Measurements from ENCODE around the gene ARHGEF7.

ARHGEF7 gene

DNA sequence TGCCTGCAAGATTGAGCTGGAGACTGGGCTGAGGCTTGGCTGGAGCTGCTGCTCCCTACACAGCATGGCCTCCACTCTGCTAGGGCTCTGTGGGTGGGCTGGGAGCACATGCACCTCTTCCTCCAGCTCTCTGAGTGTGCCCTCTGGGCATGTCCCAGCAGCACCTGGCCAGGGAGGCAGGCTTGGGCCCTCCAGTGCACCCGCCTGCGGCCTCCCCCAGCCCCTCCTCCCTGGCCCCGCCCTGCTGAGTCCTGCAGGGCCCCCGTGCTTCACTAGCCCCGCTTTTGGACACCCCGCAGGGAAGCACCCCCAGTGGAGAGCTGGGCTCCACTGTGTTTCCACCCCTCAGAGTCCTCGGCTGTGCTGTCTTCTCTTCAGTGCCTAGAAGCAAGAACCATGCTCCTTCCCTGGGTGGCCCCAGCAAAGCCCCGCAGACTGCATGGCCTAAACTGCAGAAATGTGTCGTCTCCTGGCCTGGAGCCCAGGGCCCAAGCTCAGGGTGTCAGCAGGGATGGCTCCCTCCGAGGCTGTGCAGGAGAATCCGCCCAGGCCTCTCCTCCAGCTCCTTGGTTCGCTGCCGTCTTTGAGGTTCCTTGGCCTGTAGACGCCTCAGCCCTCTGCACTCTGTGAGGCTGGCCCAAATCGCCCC, 200.4 kb downstream of the ARHGEF7 start:
- DNase-seq, result no peak

DNA sequence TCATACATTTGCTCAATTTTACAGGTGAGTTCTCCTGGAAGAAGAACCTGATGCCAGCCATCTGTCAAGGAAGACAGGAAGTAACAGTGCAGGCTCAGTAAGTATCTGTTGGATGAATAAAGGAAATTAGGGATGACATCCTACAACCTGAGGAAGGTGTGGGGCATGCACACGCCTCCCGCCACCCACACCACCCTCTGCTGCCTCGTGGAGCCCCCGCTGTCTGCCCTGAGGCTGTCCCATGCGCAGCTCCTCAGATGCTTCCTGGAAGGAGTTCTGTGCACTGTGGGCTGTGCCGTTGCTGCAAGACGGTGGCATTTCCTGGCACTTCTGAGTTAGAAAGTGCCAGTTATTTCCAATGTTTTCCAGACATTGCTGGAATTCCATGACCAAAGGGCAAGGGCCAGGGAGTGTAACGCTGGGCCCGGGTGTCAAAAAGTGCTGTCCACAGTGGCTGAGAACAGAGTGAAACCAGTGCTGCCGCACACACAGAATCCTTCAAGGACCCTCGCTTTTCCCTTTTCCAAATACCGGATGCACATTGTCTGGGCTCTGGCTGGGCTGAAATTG, 201.1 kb downstream of the ARHGEF7 start:
- DNase-seq, result no peak

DNA sequence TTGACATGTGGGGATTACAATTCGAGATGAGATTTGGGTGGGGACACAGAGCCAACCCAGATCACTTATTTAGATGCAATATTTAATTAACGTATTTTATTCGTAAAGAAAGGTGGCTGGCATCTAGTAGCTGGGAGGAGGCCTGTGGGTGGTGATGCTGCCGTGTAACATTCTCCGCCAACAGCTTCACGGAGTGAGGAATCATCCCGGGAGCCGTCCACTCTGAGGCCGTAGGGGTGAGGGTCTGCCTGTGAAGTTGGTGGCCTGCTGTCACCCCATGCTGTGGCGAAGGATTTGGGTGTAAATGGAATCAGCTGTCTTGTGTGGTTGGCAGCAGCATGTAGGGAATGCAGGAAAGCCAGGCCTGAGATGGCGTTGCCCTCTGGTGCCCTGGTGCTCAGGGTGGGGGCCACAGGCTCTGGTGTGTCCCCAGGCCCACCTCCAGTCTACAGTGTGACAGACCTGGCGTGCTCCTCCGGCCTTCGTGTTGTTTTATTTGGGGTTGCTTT, 202.0 kb downstream of the ARHGEF7 start:
- no peak for DNase-seq

DNA sequence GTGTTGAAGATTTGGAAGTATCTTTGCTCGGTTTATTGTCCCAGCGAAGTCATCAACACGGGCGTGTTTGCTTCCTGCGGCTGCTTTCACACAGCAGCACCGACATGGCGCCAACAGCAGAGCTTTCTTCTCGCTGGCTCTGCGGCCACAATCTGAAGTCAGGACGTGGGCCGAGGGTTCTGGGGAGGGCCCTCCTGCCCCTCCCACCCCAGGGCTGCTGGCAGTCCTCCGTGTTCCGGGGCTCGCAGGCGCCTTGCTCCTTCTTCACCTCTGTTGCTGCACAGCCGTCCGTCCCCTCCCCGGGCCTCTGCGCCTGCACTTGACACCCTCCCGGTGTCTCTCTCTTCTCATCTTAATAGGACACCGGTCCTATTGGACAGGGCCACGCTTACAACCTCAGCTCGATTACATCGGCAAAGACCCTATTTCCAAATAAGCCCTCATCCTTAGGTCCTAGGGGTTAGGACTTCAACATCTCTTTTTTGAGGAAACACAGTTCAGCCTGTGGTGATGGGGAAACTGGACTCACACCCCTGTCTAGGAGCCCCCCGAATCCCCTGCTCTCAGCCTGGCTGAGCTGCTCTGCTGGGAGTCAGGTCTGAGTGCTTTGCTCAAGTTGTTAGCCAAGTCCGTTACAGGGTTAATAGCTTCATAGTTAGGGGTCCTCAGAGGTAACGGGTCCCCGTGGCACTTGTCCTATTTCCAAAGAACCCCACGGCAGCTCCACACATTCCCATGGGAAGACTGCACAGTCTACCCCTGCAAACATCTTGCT, 202.6 kb downstream of the ARHGEF7 start:
- DNase-seq, result no peak

DNA sequence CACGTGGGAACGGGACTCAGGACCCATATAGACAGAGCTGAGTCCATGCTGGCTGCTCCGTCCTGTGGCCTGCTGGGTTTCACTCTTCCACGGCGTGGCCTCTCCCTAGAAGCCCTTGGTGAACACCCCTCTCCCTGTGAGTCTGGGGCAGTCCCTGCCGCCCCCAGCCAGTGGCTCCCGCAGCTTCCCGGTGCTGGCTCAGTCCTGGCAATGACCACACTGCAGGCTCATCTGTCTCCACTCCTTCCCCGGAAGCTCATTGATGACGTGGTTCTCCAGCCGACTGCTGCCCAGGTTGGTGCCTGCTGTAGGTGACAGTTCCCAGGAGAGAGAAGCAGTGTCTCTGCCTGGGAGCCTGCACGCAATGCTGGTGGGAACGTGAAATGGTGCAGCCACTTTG, 203.3 kb downstream of the ARHGEF7 start:
- no peak for DNase-seq

DNA sequence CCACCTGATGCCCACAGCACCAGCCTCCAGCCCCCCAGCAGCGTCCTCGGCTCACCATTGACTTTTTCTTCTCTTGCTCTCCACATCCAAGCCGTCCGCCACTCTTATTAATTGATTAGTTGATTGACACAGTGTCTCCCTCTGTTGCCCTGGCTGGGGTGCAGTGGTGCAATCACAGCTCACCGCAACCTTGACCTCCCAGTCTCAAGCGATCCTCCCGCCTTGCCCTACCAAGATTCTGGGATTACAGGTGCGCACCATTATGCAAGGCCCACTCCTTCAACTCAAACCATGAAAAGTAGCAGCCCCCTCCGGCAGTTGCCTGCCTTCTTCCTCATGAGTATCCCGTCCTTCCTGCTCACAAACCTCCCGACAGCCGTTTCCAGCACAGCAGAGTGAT, 204.4 kb downstream of the ARHGEF7 start:
- no peak for DNase-seq

DNA sequence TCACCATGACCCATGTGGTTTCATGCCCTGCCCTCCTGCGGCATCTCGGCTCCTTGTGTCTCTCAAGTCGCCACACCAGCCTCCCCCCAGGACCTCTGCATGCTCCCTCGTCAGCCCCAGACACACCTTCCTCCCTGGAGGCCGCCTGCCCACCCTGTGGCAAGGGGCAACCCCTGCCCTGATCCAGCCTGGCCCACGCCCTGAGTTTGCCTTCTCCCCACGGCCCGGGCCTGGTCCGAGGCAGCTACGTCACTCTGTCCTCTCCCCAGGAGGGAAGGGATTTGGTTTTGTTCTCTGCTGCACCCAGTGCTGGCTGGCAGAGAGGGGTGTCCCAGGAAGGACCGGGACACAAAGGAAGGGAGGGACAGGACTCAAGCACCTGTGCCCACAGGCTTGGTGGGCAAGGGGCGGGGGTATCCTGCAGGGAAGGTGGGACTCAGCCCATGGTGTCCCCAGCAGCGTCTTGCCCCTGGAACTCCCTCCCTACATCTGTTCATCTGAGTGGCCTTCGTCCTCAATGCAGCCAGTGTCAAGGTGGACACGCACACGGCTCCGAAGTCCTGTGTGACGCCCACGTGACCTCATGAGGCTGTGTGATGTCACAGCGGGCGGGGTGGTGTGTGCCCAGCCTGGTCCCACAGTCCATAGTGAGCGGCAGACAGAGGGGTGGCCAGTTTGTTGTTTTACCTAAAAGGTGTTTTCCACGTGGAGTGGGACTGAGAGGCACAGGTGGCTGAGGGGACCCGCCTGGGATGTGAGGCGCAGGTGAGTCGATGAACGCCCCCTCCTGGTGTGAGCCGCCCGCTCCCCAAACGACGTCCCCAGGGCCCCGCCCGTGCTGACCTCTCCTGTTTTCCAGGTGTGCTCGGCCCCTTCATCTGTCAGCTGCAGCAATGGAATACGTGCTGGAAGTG, 205.1 kb downstream of the ARHGEF7 start, which contains the start of gene TEX29:
Gene TEX29 (plus strand): TSS at position 645 of the 914 bp plus-strand sequence. CDS start 249 bp downstream, at position 894.
- DNase-seq, result no peak

DNA sequence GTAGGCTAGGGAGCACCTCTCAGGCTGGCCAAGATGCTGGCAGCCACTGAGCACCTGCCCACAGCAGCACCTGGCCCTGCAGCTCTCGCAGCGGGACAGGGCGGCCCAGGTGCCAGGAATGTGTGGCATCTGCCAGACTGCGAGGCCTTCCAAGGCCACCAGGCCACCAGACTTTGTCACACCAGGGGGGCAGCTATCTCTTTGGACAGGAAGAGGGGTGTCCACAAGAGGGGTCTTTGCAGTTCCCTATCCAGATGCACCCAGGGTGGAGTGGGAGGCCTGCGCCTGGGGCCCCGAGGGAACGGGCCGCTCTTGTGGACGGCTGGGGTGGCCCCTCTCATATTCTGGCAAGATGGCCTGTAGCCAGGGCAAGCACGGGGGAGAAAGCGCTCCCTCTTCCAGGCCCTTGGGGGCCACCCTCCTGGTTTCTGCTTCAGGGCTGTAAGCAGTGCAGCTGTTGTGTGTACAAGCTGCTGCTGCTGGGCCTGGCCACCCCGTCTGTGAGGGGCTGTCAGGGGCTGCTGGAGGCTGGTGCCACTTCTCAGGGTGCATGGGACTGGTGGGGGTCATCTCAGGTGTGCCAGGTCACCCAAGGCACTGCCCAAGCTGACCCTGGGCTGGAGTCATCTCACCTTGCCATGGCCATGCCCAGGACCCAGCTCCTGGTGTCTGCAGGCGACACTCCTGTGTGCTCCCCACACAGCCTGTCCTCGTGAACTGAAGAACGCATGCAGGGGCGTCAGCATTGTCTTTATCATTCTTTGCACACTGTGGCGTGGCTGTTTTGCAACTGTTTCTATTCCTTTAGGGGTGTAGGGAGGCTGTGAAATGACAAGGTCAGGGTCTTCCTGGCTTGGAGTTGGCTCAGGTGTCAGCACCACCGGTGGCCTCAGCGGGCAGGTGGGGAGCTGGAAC, 207.1 kb downstream of the ARHGEF7 start:
- DNase-seq, result no peak

DNA sequence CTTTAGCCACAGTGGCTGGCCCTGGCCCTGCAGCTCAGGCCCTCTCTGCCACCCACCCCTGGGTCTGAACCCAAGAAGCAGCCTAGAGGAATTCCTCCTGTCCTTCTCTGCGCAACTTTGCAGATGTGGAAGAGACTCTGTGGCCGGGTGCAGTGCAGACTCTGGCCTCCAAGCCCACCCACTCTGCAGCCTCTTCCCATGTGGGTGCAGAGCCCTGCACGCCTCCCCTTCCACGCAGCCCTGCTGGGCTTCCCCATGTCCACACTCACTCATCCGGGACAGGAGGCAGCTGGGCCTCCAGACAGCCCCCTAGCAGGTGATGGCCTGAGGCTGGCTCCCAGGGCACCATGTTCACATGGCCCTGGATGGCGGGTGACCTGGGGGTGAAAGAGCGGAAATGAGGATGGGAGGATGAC, 207.8 kb downstream of the ARHGEF7 start:
- no peak for DNase-seq

DNA sequence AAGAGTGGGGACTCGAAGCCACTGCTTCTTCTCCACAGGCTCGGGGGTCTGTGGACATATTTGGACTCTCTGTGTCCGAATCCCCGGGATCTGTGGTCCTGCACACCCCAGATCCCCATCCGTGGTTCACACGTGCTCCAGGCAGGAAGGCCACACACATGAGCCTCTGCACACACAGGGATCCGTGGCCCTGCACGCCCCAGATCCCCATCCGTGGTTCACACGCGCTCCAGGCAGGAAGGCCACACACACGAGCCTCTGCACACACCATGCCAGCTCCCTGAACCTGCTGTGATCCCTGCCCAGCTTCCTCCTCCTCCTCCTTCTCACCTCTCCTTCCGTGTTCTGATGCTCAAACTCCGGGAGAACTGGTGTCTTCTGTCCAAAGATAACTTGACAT, 208.4 kb downstream of the ARHGEF7 start:
- DNase-seq, result no peak

DNA sequence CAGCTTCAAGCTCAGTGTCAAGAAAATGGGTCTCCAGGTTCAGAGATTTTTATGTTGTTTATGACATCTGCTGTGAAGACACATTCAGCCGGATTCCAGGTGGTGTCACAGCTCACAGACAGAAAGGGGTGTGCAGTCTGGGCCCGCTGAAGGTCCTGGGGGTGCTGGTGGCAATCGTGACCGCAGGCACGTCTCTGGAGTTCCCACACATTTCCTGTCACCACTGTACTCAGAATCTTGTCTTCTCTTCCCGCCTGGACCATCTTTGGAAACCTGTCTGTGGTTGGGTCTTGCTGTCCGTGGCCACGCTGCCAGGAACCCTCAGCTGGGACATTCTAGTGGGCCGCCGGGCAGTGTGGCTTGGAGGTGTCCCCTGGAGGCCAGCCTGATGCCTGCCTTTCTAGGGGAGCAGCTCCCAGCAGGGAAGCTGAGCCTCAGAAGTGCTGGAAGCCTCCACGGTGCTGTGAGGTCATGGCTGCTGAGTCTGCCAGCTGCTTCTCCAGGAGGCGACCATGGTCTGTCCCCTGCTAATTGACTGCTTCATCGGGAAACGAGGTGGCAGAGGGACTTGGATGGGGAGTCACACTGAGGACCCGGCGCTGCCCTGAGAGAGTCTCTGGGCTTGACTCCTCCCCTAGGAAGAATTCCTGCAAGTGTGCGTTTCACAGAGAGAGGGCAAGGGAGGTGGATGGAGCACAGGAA, 209.0 kb downstream of the ARHGEF7 start:
- DNase-seq, result no peak

DNA sequence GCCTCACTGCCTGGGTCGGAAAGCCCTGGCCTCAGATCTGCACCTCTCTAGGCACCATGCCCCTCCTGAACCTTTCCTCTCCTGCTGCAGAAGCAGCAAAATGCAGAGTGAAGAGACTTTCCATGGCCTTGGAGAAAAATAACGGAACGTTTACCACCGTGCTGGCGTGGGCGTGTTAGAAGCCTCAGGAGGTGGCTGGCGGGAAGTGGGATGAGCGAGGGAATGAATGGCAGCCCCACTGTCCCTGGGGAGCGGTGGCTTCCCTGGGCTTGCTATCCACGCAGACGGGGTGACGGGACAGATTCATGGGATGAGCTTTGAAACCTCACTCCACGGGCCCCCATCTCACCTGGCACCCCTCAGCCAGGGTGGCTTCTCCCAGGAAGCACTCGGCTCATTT, 209.6 kb downstream of the ARHGEF7 start:
- no peak for DNase-seq

DNA sequence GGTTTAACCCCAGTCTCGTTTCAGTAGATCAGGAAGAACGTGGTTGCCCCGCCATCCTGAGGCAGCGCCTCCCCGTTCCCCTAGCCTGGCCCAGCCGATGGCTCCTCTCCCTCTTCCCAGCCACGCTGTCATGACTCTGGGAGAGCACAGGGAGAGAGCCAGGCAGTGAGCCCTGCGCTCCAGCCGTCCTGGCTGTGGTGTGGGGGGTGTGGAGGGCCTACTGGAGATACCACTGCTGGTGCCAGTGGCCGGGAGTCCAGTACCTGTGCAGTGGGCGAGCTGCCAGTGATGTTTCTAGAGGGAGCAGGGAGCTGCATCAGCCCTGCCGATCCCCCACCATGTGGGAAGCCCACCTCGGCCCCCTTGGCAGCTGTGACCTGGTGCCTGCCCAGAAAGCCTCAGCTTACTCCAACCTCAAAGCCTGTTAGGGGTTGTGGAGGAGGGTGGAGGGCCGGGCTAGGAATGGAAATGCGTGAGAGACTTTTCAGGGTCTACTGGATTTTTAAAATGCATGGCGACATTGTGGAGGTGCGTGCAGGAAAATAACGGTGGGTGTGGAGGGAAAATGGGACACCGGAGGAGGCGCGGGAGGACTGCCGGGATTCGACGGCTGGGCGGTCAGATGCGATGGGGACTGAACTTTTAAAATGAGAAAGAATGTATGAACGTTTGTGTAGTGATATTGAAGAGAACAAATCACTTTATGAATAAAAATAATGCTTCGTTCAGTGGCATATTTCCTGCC, 210.2 kb downstream of the ARHGEF7 start:
- no peak for DNase-seq

DNA sequence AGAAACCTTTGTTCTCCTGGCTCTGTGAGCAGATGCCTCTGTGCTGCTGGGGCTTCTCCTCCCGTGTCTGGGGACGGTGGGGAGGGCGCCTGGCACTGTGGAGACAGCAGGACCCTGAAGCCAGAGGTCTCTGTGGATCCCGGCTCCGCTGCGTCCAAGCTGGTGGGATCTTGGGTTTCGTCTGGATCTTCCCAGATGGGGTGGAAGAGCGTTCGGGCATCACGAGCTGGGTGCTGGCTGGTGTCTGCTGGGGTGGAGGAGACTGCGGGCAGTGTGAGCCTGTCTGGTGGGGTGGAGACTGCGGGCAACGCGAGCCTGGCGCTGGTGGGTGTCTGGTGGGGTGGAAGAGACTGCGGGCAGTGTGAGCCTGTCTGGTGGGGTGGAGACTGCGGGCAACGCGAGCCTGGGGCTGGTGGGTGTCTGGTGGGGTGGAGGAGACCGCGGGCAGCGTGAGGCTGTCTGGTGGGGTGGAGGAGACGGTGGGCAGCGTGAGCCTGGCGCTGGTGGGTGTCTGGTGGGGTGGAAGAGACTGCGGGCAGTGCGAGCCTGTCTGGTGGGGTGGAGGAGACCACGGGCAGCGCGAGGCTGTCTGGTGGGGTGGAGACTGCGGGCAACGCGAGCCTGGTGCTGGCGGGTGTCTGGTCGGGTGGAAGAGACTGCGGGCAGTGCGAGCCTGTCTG, 211.0 kb downstream of the ARHGEF7 start:
- DNase-seq, result no peak

DNA sequence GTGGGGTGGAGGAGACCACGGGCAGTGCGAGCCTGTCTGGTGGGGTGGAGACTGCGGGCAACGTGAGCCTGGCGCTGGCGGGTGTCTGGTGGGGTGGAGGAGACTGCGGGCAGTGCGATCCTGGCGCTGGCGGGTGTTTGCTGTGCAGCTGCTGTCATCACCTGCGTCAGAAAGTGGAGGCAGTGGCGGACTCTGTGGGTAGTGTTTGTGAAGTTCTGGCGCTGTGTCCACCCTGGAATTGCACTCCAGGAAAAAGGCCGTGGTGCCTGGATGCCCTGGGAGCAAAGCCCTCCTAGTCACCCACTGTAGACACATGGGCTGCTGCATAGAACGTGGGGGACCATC, 211.5 kb downstream of the ARHGEF7 start:
- no peak for DNase-seq

DNA sequence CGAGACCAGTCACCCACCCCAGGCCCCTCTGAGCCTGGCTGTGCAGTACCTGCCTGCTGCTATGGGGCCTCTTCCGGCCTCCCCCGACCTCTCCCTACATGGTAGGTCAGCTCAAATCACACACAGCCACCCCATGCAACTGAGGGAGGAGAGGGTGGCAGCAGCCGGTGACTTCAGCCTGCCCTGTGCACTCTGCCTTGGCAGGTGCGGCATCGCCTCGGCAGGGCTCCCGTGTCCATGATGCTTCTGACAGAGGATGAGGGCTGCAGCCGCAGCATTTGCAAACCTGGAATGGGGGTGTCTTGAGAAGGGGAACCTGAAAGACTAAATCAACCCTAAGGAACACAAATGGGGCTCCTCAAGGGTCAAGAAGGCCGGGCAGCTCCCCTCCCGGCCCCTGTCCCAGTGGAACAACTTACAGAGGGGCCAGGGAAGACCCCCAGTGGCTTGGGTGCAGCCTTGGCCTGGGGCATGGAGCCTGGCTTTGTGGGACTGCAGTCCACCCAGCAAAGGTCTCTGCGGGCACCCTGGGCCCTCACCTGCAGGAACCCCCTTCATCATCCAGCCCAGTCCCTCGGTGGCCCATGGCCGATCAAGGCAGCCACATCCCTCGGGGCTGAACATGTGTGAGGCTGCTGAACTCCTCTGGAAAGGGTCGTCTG, 212.0 kb downstream of the ARHGEF7 start:
- DNase-seq, result no peak

DNA sequence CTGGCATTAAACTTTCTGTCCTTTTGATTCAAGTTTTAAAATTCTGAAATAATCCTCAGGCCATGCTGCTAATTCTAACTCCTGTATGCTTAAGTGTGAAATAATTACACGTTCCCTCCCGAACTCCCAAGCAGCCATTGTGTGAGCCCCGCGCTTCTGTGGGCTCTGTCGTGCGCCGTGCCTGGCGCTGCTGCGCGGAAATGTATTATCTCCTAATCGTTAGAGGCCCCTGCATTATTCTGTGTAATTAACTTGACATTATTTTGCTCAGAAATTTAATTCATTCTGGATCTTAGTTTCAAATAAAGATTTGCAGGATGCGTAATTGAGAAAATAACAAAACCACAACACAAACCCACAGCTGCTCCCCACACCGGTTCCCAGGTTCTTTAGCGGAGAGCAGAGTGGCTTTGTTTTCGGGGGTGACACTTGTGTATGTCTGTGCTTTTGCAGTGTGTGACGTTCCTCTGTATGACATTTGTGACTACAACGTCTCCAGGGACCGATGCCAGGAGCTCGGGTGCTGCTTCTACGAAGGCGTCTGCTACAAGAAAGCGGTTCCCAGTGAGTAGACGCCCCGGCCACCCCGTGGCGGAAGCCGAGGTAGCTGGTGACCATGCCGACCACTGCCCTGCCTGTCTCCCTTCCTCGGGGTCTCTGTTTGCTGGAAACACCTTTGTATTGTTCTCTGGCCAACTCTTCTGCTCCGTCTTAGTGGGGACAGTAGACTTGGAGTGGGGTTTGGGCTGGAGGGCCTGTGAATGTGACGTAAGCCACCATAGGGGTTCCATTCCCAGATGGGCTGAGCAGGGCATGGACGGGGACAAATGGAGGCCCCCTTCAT, 212.8 kb downstream of the ARHGEF7 start:
- no peak for DNase-seq
